HCT116 (cell line): ENCODE measurements around the gene WNK2. TPM values are rescaled to one million over a fixed set of nuclear protein-coding genes. Genes with fewer than 3 reads are reported as not detected.

Experiments
- ATAC-seq: fragments of 200-7000 bp; cut with Tn5 transposase; 2 replicates; pipeline ENCODE4 v1.9.1; 2020; ENCODE audit warnings: mild to moderate bottlenecking, moderate library complexity
- BruUV-seq: library from RNA; stranded (reverse); fragments of 400-500 nt; replicated peaks from 2 replicates; lab custom pipeline; 2021; lab: Mats Ljungman, UMichigan
- CTCF ChIA-PET: fragments of 300-600 bp; sonication (Branson Sonifier 250); formaldehyde crosslinking; loops from one replicate; lab custom pipeline; 2021; ENCODE audit warnings: antibody characterized with exemption; lab: Charles Lee
- POLR2A ChIA-PET: fragments of 300-600, 350-600 bp; sonication (Branson Sonifier 250); formaldehyde crosslinking; loops from one replicate; lab custom pipeline; 2021; ENCODE audit warnings: antibody characterized with exemption; lab: Charles Lee
- RAD21 ChIA-PET, 2 experiments: fragments of 300-600 bp; sonication (Branson Sonifier 250); formaldehyde crosslinking; loops; one replicate each; lab custom pipeline; 2023; ENCODE audit warnings: low total read pairs in 2 of 2; ENCODE audit not compliant: uncharacterized antibody in 2 of 2, unreplicated experiment in 2 of 2, low non-redundant PET in 1 of 2; lab: Charles Lee
- DNase-seq: peaks from one replicate; pipeline ENCODE4 v3.0.0-alpha.2; 2010; ENCODE audit warnings: low read depth, low spot score
- H2AFZ ChIP-seq: fragments of 200-600 bp; shearing (Covaris generic), sonication (generic); 2 replicates; pipeline ENCODE4 v1.6.1; 2017; ENCODE audit warnings: low read depth, mixed run types, mixed read lengths, antibody characterized with exemption, low read length; ENCODE audit not compliant: poor library complexity, severe bottlenecking
- H3K27ac ChIP-seq: 2 replicates; pipeline ENCODE4 v1.5.1; 2012; ENCODE audit warnings: low read depth, low read length
- H3K27me3 ChIP-seq: fragments of 200-600 bp; sonication (generic); 2 replicates; pipeline ENCODE4 v1.6.1; 2016; ENCODE audit warnings: mixed run types, low read length, mixed read lengths; ENCODE audit not compliant: insufficient read depth
- H3K36me3 ChIP-seq, 2 experiments: fragments of 200-500 bp in 1 of 2; fragments of 200-600 bp in 1 of 2; sonication (Bioruptor generic) in 1 of 2; sonication (generic) in 1 of 2; 2 replicates each; pipeline versions ENCODE4 v1.5.1 to v1.6.1; 2014 to 2016; ENCODE audit warnings: low read length in 2 of 2, inconsistent platforms in 1 of 2, mixed read lengths in 1 of 2, mixed run types in 1 of 2; ENCODE audit not compliant: insufficient read depth in 2 of 2, control insufficient read depth in 1 of 2
- H3K4me1 ChIP-seq, 2 experiments: fragments of 200-600 bp in 1 of 2; sonication (generic) in 1 of 2; 2 replicates each; pipeline versions ENCODE4 v1.5.1 to v1.6.1; 2012 to 2017; ENCODE audit warnings: low read length in 2 of 2, inconsistent platforms in 1 of 2, mild to moderate bottlenecking in 1 of 2, mixed read lengths in 1 of 2, mixed run types in 1 of 2, moderate library complexity in 1 of 2; ENCODE audit not compliant: insufficient read depth in 2 of 2, control insufficient read depth in 1 of 2
- H3K4me2 ChIP-seq: fragments of 200-600 bp; sonication (generic); 2 replicates; pipeline ENCODE4 v1.6.1; 2017; ENCODE audit warnings: mixed run types, low read length, mixed read lengths
- H3K4me3 ChIP-seq, 2 experiments: fragments of 200-600 bp in 1 of 2; sonication (generic) in 1 of 2; replicated peaks in 1 of 2; 2 replicates each; pipeline ENCODE4 v1.5.1; 2011 to 2016; ENCODE audit warnings: low read length in 2 of 2, control low read depth in 1 of 2, low read depth in 1 of 2, mild to moderate bottlenecking in 1 of 2, mixed read lengths in 1 of 2, mixed run types in 1 of 2
- H3K79me2 ChIP-seq: fragments of 200-600 bp; sonication (generic); 2 replicates; pipeline ENCODE4 v1.6.1; 2017; ENCODE audit warnings: mild to moderate bottlenecking, mixed run types, low read length, moderate library complexity, mixed read lengths; ENCODE audit not compliant: insufficient read depth
- H3K9ac ChIP-seq: fragments of 200-600 bp; sonication (generic); 2 replicates; pipeline ENCODE4 v1.6.1; 2016; ENCODE audit warnings: low read length, mixed read lengths
- H3K9me2 ChIP-seq: fragments of 200-600 bp; sonication (generic), shearing (Covaris generic); 2 replicates; pipeline ENCODE4 v1.6.1; 2017; ENCODE audit warnings: mixed run types, mild to moderate bottlenecking, moderate library complexity; ENCODE audit not compliant: insufficient read depth
- H3K9me3 ChIP-seq, 2 experiments: fragments of 200-500 bp in 1 of 2; fragments of 200-600 bp in 1 of 2; sonication (Bioruptor generic) in 1 of 2; sonication (generic) in 1 of 2; 2 replicates each; pipeline ENCODE4 v1.6.1; 2014 to 2017; ENCODE audit warnings: low read length in 2 of 2, mixed read lengths in 2 of 2, inconsistent platforms in 1 of 2, low read depth in 1 of 2, mild to moderate bottlenecking in 1 of 2, mixed run types in 1 of 2, moderate library complexity in 1 of 2; ENCODE audit not compliant: control insufficient read depth in 1 of 2, insufficient read depth in 1 of 2
- H4K20me1 ChIP-seq: fragments of 200-600 bp; sonication (generic), shearing (Covaris generic); 2 replicates; pipeline ENCODE4 v1.6.1; 2017; ENCODE audit warnings: mixed run types, mild to moderate bottlenecking, moderate library complexity; ENCODE audit not compliant: insufficient read depth
- CBX3 ChIP-seq: IDR thresholded peaks from 2 replicates; pipeline ENCODE4 v1.6.1; 2012; ENCODE audit warnings: low read depth
- CTCF ChIP-seq, 3 experiments: fragments of 200-600 bp in 1 of 3; sonication (generic) in 1 of 3; IDR thresholded peaks in 2 of 3; conservative IDR thresholded peaks in 1 of 3; 2 replicates each; pipeline ENCODE4 v1.5.1; 2012 to 2017; ENCODE audit warnings: low read depth in 2 of 3, low read length in 2 of 3, antibody characterized with exemption in 1 of 3, borderline replicate concordance in 1 of 3, control low read depth in 1 of 3, mild to moderate bottlenecking in 1 of 3, mixed read lengths in 1 of 3, mixed run types in 1 of 3, moderate library complexity in 1 of 3; ENCODE audit not compliant: insufficient read depth in 1 of 3
- EGR1 ChIP-seq: IDR thresholded peaks from 2 replicates; pipeline ENCODE4 v1.6.1; 2012; ENCODE audit warnings: low read depth
- ELF1 ChIP-seq: IDR thresholded peaks from 2 replicates; pipeline ENCODE4 v1.6.1; 2012; ENCODE audit warnings: low read depth, borderline replicate concordance
- EZH2 ChIP-seq: fragments of 200-600 bp; sonication (generic); IDR thresholded peaks from 2 replicates; pipeline ENCODE4 v1.6.1; 2017; ENCODE audit warnings: antibody characterized with exemption, mixed run types
- POLR2A ChIP-seq: IDR thresholded peaks from 2 replicates; pipeline ENCODE4 v1.7.0; 2011; ENCODE audit warnings: borderline replicate concordance; ENCODE audit not compliant: insufficient read depth, insufficient read length; ENCODE audit errors: extremely low read depth
- SRF ChIP-seq: IDR thresholded peaks from 2 replicates; pipeline ENCODE4 v1.6.1; 2012; ENCODE audit warnings: low read depth
- YY1 ChIP-seq: IDR thresholded peaks from 2 replicates; pipeline ENCODE4 v1.6.1; 2011; ENCODE audit warnings: low read length, low read depth, moderate library complexity, mild to moderate bottlenecking; ENCODE audit not compliant: insufficient replicate concordance; ENCODE audit errors: extremely low read depth
- intact Hi-C: fragments of 100-400 bp; cut with micrococcal nuclease; formaldehyde crosslinking; loops from 2 replicates; pipeline ENCODE4 v1.10.0; 2022
- total RNA-seq: library from RNA; stranded (reverse); gene quantifications from one replicate; pipeline ENCODE4 v1.2.1, GENCODE V29; 2021; ENCODE audit not compliant: unreplicated experiment

The WNK2 gene
- total RNA-seq, 1 experiment from 2014 or later: 24.4 TPM

GRCh38 chr9:93181672-93182435 is 2.1 kb upstream of the WNK2 start:
- Histone ChIP-seq H3K27ac (no peak overlapping the region), H3K27me3 (no peaks in the 10 kb centered on the region), H2AFZ (no peak overlapping the region), H3K36me3 (no peaks in the 10 kb centered on the region; a peak in 1 of 4 replicates), H3K9me3 (no peaks in the 10 kb centered on the region)
- POLR2A ChIA-PET: no interaction called here
- no TSS peak for BruUV-seq
- intact Hi-C loops: no loop called here
- no peak for ATAC-seq
- TF ChIP-seq ELF1: no peak
- TF ChIP-seq POLR2A: no peak
- TF ChIP-seq CTCF (IDR thresholded peaks at IDR 0.05 in 2 of 3, conservative IDR thresholded peaks at IDR 0.05 in 1 of 3; ENCODE audit: borderline replicate concordance in 1 of 3, insufficient read depth in 1 of 3, low read depth in 2 of 3, low read length in 2 of 3): no peak
- no peak for TF ChIP-seq CBX3
- TF ChIP-seq EZH2: no peak
- no peak for TF ChIP-seq SRF
- no peak for TF ChIP-seq YY1
- TF ChIP-seq EGR1: no peak
- TF ChIP-seq, all 23 proteins: peak for 0
- no peak for DNase-seq
- ChIA-PET RAD21 (no interaction called here), CTCF (interaction anchor here (1.1 kb wide), 1 partner anchor 28 kb away, joined by 4 read pairs; no protein-coding TSS in a partner anchor)
- H3K79me2 ChIP-seq: peaks cover 17% of the 10 kb centered on the region; the same call in 1 of the 2 replicates
- H3K4me2 ChIP-seq: no peak overlapping the region
- H4K20me1 ChIP-seq: no peaks in the 10 kb centered on the region
- no peak overlapping the region for H3K9ac ChIP-seq
- H3K4me1 ChIP-seq: peaks cover 5 to 13% of the 10 kb centered on the region in 2 experiments
- no peak overlapping the region for H3K4me3 ChIP-seq
- H3K9me2 ChIP-seq: no peaks in the 10 kb centered on the region
